T-helper 1 cell (primary cell): ENCODE data around the gene AAK1.

Experiments used
- DNase-seq, 5 donors: peaks; one replicate each; pipeline ENCODE4 v3.0.0-alpha.2; 2012 to 2020

AAK1 gene

GRCh38 chr2:69531186-69531585 lies 112.4 kb downstream of the AAK1 start:
- no peak for DNase-seq

- no peak for DNase-seq
These were observed 114.1 kb downstream of the AAK1 start for GRCh38 chr2:69529480-69529879.

GRCh38 chr2:69525261-69525660 lies 118.3 kb downstream of the AAK1 start:
- DNase-seq, result no peak

GRCh38 chr2:69524799-69525198 lies 118.7 kb downstream of the AAK1 start:
- DNase-seq, result no peak

GRCh38 chr2:69521747-69522146 lies 121.8 kb downstream of the AAK1 start:
- no peak for DNase-seq

GRCh38 chr2:69518841-69519240 lies 124.7 kb downstream of the AAK1 start:
- no peak for DNase-seq

- no peak for DNase-seq
These were observed 126.1 kb downstream of the AAK1 start for GRCh38 chr2:69517410-69517809.

- no peak for DNase-seq
These were observed 128.7 kb downstream of the AAK1 start for GRCh38 chr2:69514819-69515218.

- DNase-seq, result no peak
These were observed 129.1 kb downstream of the AAK1 start for GRCh38 chr2:69514406-69514805.

- DNase-seq, result no peak
These were observed 131.1 kb downstream of the AAK1 start for GRCh38 chr2:69512446-69512845.

GRCh38 chr2:69510204-69510603 lies 133.3 kb downstream of the AAK1 start:
- no peak for DNase-seq

- DNase-seq, result no peak
These were observed 133.8 kb downstream of the AAK1 start for GRCh38 chr2:69509750-69510140.

GRCh38 chr2:69509011-69509749 lies 134.4 kb downstream of the AAK1 start:
- no peak for DNase-seq

GRCh38 chr2:69505710-69506109 lies 137.8 kb downstream of the AAK1 start:
- no peak for DNase-seq

GRCh38 chr2:69501301-69501700 lies 142.2 kb downstream of the AAK1 start:
- DNase-seq, result no peak

- no peak for DNase-seq
These were observed 143.6 kb downstream of the AAK1 start for GRCh38 chr2:69499966-69500365.

GRCh38 chr2:69499242-69499641 lies 144.3 kb downstream of the AAK1 start:
- no peak for DNase-seq

- DNase-seq, result no peak
These were observed 147.7 kb downstream of the AAK1 start for GRCh38 chr2:69495861-69496260.

- DNase-seq, result no peak
These were observed 148.5 kb downstream of the AAK1 start for GRCh38 chr2:69495008-69495407.

GRCh38 chr2:69494126-69494525 lies 149.4 kb downstream of the AAK1 start:
- no peak for DNase-seq

- DNase-seq, result no peak
These were observed 150.3 kb downstream of the AAK1 start for GRCh38 chr2:69493268-69493667.

GRCh38 chr2:69491864-69492263 lies 151.7 kb downstream of the AAK1 start:
- DNase-seq, result no peak

GRCh38 chr2:69490486-69490885 lies 153.1 kb downstream of the AAK1 start:
- peak in 1 of 5 donors; percentile 38 for DNase-seq

- DNase-seq, result no peak
These were observed 153.7 kb downstream of the AAK1 start for GRCh38 chr2:69489793-69490192.

GRCh38 chr2:69483696-69484095 lies 159.8 kb downstream of the AAK1 start:
- no peak for DNase-seq
